Activated CD4-positive, alpha-beta T cell treated with anti-CD3 and anti-CD28 coated beads, Interleukin-2, amount 50 U/mL, for 48 hours (primary cell): Measurements from ENCODE around the gene OBP2A.
"Not testable (repeated sequence)": the region's sequence is repeated elsewhere in the genome, so short reads cannot be mapped to it uniquely, and the experiment has no call there.

Source experiments
- DNase-seq, 2 experiments: peaks; one replicate each; pipeline ENCODE4 v3.0.0-alpha.2; 2020

OBP2A gene

DNA sequence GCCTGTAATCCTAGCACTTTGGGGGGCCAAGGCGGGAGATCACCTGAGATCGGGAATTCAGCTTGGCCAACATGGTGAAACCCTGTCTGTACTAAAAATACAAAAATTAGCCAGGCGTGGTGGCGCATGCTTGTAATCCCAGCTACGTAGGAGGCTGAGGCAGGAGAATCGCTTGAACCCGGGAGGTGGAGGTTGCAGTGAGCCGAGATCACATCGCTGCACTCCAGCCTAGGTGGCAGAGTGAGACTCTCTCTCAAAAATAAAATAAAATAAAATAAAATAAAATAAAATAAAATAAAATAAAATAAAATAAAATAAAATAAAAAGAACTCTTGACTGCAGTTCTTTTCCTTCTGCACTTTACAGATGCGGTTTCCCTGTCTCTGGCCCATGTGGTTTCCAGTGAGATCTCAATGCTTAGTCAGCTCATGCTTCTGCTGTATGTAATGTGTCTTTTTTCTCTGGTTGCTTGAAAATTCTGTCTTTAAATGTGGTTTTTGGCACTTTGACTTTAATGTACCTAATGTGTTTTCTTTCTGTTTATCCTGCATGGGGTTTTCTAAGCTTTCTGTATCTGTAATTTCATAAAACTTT is 17.0 kb upstream of the OBP2A start:
- DNase-seq: not testable (repeated sequence)

DNA sequence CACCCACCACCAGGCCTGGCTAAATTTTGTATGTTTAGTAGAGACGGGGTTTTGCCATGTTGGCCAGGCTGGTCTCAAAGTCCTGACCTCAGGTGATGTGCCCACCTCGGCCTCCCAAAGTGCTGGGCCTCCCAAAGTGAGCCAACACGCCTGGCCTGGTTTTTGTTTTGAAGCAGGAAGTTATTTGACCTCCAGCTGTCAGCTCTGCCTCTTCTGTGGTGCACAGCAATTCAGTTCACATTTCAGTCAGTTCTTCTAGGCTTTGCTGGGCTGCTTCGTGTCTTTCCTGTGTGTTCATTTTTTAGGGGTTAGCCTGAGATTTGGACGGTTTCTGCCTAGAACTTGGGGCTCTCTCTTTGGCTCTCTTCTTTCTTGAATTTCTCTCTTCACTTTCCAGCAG is 15.8 kb upstream of the OBP2A start:
- DNase-seq: no peak

DNA sequence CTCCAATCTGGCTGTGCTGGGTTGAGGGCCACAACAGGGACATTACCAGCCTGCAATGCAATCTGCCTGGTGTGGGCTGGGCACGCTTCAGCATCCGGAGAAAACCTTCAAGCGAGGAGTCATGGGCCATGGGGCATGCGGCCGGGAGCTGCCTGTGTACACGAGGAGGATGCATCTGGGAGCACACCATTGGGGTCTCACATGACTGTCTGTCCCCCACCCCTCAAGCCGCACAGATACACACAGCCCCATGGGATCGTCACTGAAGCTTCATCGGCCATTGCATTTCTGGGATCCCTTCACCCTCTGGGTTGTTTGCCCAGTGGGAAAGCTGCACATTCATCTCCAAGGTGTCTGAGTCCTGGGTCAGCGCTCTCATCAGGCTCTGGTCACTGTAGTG is 14.8 kb upstream of the OBP2A start:
- no peak for DNase-seq

DNA sequence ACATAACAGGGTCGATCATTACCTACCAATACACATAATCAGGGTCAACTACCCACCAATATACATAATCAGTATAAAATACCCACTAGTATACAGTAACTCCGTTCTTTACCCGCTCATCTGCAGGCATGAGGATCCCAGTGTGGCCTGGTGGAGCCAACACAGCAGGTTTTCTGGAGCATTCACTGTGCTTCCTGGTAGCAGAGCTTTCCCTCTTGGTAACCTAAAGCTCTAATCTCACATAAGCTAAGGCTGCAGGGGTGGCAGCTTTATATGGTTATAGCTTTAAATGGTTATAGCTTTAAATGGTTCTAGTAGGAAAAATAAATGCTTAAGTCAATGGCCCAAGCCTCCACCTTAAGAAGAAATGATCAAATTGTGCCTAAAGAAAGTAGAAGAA is 12.8 kb upstream of the OBP2A start:
- DNase-seq: no peak

DNA sequence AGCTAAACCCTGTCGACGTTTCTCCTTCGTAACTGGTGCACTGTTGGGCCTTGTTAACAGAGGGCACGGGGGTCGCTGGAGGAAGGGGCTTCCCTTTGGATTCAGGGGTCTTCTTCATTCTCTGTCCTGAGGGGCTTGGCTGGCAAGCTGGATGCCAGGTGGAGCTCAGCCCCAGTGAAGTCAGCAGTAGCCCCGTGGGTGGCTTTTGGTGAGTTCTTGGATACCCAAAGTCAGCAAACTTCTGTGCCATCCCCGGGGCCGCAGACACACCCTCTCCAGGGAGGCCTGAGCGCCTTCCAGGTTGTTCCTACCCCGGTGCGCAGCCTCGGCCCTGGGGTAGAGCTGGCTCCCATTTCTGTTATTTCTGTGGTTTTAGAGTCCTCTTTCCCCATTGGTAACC is 12.3 kb upstream of the OBP2A start:
- no peak for DNase-seq

DNA sequence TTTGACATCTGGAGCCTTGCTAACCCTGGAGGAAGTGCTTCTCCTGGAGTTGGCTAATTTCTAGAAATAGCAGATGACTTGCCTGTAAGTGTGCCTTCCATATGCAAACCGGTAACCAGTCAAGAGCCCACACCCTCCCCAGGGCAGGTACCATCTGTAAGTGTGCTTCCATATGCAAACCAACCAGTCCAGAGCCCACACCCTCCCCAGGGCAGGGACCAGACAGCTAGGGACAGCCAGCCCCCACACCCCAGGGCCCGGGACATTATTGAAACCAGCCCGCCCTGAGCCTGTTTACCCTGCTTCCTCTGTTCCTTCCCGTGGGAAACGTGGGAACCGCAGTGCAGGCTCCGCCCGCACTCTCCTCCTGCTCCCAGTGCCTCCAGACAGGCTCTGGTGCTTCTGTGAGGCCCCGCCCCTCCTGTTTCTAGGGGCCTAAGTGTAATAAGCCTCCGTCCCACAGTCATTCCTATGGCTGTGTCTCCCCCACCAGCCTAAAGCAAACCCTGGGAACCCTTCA is 11.7 kb upstream of the OBP2A start:
- DNase-seq: not testable (repeated sequence)

DNA sequence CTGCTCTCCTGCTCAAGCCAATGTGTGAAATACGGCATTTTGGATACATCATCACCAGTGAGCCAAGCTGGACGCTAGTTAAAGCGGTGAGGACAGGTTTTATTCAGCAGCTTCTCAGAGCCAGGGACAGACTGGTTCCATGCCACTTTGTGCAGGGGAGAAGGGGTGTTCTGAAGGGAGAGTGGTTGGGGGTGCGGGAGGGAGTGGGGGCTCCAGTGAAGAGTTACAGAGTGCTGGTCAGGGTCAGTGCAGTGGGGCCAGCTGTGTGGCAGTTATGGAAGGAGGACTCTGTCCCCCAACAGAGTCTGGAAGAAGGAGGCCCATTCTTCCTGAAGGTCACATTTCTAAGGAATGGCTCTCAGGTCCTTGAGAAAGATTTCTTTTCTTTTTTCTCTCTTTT is 11.1 kb upstream of the OBP2A start:
- DNase-seq: not testable (repeated sequence)

DNA sequence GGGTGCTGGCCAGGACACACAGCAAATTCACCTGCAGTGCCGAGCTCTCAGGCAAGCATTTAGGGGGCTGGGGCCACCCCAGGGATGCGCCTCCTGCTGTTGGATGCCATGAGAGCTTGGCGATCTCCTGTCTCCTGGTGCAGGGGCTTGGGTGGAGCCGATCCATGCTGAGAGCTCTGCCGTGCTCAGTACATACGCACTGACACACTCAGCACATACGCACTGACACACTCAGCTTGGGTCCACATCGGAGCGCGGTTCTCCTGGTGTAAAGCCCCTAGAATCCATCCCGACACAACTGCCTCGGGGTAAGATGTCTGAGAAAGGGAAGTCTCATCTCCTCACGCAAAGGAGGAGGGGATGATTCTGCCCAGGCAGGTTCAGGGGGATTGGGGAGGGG is 10.3 kb upstream of the OBP2A start:
- not testable (repeated sequence) for DNase-seq

DNA sequence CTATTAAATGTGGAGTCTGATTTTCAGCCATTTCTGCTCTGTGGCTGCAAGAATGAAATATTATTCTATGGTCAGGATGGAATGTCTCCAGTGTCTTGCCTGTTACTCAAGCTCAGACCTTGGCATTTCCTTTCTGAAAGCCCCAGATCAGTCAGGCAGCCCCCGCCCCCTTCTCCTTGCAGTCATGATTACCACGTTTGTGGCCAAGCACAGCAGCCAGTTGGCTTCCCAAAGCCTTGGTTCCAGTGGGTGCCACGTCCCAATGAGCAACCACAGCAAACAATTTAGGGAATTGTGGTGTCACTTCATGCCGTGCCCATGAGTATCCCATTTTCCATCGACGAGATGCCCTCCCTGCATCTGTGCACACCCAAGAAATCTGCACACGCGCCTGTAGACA is 9.7 kb upstream of the OBP2A start:
- no peak for DNase-seq

DNA sequence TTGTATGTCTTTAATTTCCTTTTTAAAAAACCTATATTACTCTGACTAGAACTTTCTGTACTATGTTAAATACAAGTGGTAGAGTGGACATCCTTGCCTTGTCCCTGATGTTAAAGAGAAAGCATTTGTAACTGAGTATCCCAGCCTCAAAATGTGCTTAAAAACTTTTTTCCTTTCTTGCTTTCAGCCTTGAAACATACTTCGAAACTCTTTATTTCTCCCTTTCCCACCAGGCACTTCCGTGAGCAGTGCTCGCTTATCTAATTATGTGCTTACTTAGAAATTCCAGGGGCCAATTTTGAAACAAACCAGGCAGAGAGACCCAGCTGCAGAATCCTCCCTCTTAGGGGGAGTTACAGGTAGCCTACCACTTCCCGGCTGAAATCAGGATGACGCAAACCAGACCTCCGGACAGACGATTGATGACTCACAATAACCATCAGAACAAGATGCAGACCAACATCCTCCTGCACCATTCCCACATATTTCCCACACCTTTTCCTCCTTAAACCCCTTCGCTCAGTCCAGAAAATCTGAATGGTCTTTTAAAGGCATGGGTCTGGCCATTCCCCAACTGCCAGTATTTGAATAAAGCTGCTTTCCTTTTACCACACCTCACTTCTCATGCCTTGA is 2.5 kb upstream of the OBP2A start:
- not testable (repeated sequence) for DNase-seq

DNA sequence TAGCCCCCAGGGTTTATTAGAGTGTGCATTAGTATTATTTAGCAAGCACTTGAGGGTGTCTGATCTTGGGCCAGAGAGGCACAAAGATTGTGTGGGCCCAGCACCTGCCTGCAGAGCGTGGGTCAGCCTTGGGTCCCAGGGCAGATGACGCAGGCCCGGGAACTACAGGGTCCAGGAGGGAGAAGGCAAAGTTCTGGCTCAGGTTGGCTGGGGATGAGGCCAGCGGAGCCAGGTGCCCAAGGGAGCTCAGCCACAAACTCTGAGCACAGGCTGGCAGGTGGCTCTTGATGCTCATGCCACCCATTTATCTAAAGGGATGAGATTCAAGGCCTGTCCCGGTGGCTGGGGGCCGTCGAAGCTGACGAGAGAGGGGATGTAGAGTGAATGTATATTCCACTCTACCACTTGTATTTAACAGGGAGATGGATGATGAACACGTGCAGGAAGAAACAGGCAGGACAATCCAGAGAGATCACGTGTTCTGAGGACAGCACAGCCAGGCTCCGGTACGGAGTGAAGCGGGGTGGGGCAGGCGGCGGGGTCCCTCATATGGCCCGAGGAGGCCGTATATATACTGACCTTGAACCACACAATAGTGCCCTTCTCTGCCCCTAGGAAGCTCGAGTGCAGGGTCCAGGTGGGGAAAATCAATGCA is 818 bp upstream of the OBP2A start:
- no peak for DNase-seq

DNA sequence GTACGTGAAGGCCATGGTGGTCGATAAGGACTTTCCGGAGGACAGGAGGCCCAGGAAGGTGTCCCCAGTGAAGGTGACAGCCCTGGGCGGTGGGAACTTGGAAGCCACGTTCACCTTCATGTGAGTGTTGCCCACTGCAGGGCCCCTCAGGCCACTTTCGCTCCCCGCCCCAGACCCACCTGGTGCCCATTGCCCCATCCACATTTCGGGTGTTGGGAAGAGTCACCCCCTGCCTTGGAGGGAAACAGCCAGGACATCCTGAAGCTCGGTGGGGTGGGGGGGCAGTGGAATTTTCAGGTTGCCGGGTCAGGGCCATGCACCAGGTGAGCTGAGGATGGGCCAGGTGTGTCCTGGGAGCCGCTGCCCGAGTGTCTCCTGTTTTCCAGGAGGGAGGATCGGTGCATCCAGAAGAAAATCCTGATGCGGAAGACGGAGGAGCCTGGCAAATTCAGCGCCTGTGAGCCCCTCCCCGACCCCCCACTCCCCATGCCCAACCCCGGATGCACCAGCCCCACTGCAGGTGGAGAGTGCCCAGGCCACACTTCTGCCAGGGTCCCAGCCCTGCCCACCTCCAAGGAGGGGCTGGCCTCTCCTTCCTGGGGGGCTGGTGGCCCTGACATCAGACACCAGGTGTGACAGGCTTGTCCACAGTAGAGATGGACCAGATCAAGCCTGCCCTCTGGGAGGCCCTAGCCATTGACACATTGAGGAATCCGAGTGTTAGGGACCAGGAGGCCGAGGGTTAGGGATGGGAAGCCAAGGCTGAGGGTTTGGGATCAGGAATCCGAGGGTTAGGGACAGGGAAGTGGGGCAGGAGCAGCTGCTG is 1.1 kb downstream of the OBP2A start:
- not testable (repeated sequence) for DNase-seq

DNA sequence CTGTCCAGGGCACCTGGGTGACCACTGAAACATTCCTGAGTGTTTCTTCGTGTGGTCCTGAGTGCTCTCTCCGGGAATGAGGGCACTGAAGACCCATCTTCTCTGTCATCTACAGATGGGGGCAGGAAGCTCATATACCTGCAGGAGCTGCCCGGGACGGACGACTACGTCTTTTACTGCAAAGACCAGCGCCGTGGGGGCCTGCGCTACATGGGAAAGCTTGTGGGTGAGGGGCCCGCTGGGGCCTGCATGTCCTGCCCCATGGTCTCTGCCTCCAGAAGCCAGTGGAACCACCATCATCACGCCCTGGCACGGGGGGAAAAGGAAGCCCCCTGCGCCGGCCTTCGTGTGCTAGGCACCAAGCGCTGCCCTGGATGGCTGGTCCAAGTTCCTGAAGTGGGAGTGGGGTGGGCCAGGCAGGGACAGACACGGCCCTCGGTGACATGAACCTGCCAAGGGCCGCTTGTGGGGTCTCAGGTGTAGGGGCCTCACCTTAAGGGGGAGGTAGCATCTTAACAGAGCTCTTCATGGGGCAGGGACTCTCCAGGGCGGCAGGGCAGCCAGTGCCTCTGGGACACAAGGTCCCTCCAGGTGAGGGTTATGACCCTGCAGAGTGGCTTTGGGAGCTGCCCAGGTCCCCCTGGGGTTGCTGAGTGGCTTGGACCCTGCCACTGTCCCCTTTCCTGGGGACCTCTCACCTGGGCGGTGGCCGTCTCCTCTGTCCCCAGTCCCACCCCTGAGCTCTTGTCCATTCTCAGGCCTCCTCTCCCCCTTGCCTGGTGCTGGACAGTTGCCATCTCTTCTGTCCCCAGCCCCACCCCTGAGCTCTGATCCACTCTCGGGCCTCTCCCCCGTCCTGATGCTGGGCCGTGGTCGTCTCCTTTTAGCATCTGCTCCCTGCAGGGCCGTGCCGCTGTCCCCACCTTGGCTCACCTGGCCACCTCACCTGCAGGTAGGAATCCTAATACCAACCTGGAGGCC is 2.1 kb downstream of the OBP2A start:
- no peak for DNase-seq

DNA sequence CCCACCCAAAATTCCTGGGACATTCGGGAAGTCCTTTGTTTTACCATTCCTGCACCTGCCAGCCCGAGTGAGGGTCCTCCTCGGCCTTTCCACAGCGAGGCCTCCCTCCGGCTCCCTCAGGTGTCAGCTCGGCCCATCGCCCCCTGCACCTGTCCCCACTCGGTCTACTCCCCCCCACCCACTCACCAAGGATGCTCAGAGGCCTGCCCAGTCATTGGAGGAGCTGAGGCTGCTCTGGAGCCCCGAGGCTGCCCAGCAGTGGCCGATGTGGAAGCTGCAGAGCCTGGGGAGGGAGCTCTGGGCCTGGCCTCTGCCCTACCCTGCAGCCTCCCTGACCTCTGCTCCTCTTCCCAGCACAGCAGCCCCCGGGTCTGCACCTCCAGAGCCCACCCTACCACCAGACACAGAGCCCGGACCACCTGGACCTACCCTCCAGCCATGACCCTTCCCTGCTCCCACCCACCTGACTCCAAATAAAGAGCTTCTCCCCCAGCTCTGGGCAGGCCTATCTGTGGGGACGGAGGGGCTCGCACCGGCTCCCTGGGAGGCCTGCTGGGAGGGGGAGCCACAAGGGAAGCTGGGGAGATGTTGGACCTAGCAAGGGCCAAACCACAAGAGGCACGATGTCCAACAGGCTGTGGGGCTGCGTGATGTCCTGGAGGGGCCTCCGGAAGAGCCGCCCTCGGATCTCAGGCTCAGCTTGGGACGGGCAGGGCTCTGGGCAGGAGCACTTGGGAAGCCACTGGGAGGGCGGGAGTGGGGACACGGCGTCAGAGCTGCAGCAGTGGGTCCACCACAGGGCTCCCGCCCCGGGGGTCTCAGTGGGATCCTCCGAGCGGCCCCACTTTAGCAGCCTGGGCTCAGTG is 3.8 kb downstream of the OBP2A start:
- not testable (repeated sequence) for DNase-seq

DNA sequence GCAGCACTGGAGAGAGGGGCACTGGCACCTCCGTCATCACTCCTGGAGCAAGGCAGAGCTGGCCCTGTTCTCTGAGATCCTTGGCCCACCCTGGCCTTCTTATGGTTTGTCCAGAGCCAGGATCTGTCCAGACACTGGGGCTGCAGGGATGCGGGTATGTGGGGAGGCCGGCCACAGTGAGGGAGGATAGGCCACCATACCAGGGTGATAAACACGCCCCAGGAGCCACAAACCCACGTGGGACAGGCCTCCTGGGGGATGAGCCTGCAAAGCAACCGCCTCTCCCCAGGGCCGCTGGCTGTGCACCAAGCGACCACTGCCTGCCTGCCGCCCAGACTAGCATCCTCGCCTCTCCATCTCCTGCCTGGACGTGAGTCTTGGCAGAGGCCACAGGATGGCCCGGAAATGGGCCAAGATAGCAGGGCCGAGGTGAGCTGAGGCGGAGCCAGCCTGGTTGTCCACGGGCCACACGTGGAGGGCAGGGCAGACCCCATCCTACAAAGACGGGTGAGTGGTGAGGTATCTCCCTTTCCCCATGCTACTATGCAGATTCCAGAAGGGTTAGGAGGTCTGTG is 4.5 kb downstream of the OBP2A start:
- no peak for DNase-seq

DNA sequence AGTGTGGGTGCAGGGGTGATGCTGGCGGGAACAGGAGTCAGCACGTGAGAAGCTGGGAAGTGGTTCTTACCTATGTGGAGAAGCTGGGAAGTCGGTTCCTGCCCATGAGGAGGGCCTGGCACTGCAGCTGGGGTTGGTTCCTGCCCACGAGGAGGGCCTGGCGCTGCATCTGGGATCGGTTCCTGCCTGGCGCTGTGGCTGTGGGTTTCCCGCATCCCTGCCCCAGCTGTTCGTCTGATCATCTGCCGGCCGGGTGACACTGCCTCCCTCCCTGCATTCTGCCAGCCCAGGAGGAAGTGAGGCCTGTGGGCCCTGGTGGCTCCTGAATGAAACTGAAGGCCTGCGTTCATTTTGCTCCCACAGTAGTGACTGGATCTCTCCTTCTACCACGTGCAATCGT is 5.1 kb downstream of the OBP2A start:
- no peak for DNase-seq

DNA sequence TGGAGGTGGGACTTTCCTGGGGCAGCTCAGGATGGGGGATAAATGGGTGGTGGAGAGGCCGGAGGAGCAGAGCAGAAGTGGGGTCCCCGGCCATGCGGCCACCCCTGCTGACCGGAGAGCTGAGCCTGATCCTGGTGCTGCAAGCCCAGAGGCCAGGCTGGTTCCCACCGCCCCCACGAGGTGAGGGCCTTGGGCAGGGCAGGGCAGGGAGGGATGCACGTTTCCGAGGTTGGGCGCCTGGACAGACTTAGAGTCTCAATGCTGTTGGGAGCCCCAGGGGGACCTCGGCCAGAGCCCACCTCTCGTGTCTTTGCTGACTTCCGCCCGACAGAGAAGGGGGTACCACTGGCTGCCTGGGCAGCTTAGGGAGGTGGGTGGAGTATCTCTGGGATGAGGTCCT is 5.5 kb downstream of the OBP2A start:
- DNase-seq: no peak

DNA sequence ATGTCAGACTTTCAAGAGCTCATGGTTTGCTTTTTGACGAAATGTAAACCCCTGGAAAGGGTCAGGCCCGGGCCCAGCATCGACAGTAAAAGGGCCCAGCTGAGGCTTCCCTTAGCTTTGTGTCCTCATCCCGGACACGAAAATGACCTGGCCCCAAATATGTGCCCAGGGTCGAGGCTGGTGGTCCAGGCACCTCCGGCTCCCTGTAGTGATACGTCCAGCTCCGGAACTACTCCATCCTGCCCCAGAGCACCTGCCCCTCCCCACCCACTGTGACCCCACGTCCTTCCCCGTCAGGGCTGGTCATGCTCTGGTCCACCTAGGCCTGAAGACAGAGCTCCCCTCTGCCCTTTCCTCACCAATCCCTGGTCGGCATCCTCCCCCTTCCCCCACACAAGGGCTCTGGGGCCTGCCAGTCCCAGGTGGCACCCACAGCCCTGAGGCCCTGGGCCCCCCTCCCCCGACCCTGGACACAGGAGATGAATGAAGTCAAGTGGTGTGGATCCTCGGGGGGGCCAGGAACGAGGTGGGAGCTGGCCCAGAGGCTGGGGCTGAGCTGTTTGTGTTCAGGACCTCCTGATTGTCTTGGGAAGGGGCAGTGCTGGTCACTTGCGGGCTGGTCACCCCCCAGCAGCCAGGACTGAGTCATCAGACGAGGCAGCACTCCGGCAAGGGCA is 6.2 kb downstream of the OBP2A start:
- no peak for DNase-seq

DNA sequence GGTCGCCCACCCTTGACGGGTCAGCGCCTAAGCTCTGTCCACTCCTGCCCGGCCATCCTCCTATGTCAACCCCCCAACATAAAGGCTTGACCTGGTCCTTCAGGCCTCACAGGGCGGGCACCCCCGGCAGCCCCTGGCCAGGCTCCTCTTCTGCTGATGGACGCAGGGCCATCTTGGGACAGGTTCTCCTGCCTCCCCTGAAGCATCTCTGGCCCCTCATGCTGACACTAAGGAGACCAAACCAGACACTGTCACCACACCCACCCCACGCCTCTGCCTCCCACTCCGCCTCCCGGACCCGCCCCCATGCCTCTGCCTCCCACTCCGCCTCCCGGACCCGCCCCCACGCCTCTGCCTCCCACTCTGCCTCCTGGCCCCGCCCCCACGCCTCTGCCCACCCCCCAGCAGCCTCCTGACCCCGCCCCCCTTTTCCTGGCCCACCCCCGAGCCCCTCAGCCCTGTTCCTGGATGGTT is 6.8 kb downstream of the OBP2A start:
- no peak for DNase-seq

DNA sequence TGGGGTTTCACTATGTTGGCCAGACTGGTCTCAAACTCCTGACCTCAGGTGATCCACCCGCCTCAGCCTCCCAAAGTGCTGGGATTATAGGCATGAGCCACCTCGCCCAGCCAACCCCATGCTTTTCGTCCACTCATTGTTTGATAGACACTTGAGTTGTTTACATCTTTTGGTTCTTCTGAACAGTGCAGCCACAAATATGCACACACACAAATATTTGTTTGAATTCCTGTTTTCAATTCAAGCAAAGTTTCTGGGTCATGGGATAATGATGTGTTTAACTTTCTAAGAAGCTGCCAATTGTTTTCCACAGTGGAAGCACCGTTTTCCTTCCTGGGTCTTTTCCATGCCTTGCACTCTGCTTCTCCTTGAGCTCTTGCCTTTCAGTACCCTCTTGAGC is 8.8 kb downstream of the OBP2A start:
- DNase-seq: no peak
